Fibroblast of pulmonary artery (primary cell): ENCODE results near the gene AKT1S1.

Source experiments
- DNase-seq: peaks from one replicate; pipeline ENCODE4 v3.0.0-alpha.2; 2010; ENCODE audit warnings: low read depth
- H3K4me3 ChIP-seq: replicated peaks from 2 replicates; pipeline ENCODE4 v1.5.1; 2011; ENCODE audit warnings: low read depth, mild to moderate bottlenecking, control low read depth, low read length, moderate library complexity
- TF ChIP-seq, protein P1 (sequence below): IDR thresholded peaks from 2 replicates; pipeline ENCODE4 v1.5.1; 2011; ENCODE audit warnings: mild to moderate bottlenecking, control low read depth, low read length, inconsistent platforms; ENCODE audit errors: missing control alignments

Gene AKT1S1

DNA sequence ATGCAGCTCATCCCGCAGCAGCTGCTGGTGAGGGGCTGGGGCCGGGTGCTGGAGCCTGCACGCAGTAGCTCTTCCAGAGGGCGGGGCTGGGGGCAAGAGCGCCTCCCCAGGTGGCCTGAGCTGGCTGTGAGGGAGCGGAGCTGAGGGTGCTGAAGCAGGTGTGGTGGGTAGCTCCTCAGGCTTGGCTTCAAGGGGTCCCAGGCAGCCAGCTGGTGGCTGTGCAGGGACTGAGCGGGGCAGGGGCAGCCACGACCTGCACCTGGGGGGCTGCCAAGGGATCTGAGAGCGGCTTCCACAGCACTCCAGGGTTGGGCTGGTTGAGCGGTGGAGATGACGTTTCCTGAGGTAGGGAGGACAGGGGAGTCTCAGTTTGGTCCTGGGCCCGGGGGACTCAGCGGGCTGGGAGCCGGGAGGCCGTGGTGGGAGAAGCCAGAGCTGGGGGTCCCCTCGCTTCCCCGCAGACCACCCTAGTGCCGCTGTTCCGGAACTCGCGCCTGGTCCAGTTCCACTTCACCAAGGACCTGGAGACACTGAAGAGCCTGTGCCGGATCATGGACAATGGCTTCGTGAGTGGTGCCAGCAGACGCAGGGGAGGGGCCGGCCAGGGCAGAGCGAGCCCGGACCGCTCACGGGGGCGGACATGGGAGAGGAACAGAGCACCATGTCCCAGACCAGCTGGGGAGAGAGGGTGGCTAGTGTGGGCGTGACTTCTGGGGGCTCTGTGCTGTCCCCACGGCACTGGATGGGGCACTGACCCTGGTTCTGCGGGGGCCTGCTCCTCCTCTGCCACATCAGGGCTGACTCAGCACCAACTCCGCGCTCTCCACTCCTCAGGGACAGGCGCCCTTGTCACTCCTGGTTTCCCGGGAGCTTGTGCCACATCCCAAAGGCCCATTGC, 18.8 kb downstream of the AKT1S1 start:
- H3K4me3 ChIP-seq = no peak overlapping the region
- no peak for DNase-seq
- TF ChIP-seq, protein P1, sequence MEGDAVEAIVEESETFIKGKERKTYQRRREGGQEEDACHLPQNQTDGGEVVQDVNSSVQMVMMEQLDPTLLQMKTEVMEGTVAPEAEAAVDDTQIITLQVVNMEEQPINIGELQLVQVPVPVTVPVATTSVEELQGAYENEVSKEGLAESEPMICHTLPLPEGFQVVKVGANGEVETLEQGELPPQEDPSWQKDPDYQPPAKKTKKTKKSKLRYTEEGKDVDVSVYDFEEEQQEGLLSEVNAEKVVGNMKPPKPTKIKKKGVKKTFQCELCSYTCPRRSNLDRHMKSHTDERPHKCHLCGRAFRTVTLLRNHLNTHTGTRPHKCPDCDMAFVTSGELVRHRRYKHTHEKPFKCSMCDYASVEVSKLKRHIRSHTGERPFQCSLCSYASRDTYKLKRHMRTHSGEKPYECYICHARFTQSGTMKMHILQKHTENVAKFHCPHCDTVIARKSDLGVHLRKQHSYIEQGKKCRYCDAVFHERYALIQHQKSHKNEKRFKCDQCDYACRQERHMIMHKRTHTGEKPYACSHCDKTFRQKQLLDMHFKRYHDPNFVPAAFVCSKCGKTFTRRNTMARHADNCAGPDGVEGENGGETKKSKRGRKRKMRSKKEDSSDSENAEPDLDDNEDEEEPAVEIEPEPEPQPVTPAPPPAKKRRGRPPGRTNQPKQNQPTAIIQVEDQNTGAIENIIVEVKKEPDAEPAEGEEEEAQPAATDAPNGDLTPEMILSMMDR = no peak

GRCh38 chr19:49857838-49858087, 19.4 kb downstream of the AKT1S1 start:
- DNase-seq = no peak
- TF ChIP-seq, protein P1 = no peak
- no peak overlapping the region for H3K4me3 ChIP-seq

GRCh38 chr19:49857061-49857837, 19.9 kb downstream of the AKT1S1 start:
- TF ChIP-seq, protein P1 = no peak
- H3K4me3 ChIP-seq = no peak overlapping the region

GRCh38 chr19:49856574-49857021, 20.6 kb downstream of the AKT1S1 start:
- no peak for DNase-seq

More at GRCh38 chr19:49857061-49857837, 19.9 kb downstream of the AKT1S1 start:
- DNase-seq = no peak

GRCh38 chr19:49855676-49856573, 21.2 kb downstream of the AKT1S1 start:
- no peak for DNase-seq
- H3K4me3 ChIP-seq = no peak overlapping the region
- TF ChIP-seq, protein P1 = no peak

More at GRCh38 chr19:49856574-49857021, 20.6 kb downstream of the AKT1S1 start:
- no peak overlapping the region for H3K4me3 ChIP-seq
- TF ChIP-seq, protein P1 = no peak

- DNase-seq = no peak
- no peak overlapping the region for H3K4me3 ChIP-seq
- TF ChIP-seq, protein P1 = no peak
These were observed 21.9 kb downstream of the AKT1S1 start for GRCh38 chr19:49855277-49855675.
